ENCODE results near the gene CAMSAP3.
"Not testable (repeated sequence)": the region's sequence is repeated elsewhere in the genome, so short reads cannot be mapped to it uniquely, and the experiment has no call there.

Gene CAMSAP3

DNA sequence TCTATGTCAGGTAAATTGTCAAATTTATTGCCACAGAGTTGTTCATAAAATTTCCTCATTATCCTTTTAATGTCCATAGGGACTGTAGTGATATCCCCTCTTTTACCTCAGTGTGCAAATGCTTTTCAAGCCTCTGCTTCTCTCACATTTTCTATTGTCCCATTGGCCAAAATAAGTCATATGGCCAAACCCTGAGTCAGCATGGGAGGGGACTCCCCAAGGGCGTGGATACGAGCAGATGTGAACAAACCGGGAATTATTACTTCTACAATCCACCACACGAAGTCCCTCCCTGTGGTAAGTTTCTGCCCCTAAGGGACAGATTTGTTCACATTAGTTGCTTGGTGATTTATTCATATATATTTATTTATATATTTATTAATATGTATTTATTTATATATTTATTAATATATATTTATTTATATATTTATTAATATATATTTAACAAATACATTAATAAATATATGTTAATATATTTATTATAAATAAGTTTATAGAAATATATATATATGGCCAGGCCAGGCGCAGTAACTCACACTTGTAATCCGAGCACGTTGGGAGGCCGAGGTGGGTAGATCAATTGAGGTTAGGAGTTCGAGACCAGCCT lies 20.1 kb upstream of the CAMSAP3 start:
- DNase-seq (ENCODE audit: low read depth), result peak; percentile 2

DNA sequence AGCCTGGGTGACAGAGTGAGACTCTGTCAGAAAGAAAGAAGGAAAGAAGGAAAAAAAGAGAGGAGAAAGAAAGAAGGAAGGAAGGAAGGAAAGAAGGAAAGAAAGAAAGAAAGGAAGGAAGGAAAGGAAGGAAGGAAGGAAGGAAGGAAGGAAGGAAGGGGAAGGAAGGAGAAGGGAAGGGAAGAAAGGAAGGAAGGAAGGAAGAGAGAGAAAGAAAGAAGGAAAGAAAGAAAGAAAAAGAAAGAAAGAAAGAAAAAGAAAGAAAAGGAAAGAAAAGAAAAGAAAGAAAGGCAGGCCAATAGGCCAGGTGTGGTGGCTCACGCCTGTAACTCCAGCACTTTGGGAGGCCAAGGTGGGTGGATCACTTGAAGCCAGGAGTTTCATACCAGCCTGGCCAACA lies 18.2 kb upstream of the CAMSAP3 start:
- not testable (repeated sequence) for DNase-seq (ENCODE audit: low read depth)

DNA sequence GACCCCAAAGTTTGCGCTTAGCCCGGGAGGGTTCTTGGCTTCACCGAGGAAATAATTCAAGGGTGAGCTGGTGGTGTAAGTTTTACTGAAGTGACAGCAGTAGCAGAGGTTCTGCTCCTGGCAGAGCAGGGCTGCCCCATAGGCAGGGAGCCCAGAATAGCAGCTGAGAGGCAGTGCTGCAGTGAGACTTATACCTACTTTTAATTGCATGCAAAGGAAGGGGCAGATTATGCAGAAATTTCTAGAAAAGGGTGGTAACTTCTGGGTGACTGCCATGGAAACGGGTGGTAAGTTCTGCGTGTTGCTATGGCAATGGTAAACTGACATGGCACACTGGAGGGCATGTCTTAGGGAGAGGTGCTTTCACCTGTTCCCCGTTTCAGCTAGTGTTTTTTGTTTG lies 17.5 kb upstream of the CAMSAP3 start:
- DNase-seq (ENCODE audit: low read depth), result no peak

DNA sequence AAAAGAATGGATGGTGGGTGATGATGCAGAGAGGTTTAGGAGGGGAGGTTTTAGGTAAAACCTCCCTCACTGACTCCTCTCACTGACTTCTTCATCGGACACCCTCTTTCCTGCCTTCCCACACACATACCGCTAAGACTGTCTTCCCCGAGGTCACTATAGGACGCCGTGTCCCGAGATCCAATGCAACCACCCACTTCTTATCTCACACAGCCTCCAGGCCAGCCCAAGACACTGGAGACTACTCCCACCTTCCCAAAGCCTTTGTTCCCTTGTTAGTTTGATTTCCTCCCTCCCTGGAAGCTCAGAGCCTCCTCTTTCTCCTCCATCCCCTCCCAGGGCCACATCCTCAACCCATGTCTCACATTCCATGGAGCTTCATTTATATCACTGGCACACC lies 16.5 kb upstream of the CAMSAP3 start:
- no peak for DNase-seq (ENCODE audit: low read depth)

DNA sequence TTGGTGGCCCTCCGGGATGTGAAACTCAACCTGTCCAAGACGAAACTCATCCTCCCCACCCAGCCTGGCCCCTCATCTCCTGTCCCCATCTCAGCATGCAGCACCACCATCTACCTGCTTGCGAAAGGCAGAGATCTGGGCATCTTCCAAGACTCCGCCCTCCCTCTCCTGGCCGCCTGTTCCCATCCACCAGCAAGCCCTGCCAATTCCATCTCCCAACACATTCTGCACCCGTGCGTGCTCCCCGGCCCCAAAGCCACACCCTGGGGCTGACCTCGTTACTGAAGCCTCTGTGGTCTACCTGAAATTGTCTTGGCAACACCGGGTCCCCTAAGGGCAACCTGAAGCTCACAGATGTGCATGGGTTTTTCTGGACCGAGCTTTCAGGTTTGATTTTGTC lies 13.2 kb upstream of the CAMSAP3 start:
- no peak for DNase-seq (ENCODE audit: low read depth)

DNA sequence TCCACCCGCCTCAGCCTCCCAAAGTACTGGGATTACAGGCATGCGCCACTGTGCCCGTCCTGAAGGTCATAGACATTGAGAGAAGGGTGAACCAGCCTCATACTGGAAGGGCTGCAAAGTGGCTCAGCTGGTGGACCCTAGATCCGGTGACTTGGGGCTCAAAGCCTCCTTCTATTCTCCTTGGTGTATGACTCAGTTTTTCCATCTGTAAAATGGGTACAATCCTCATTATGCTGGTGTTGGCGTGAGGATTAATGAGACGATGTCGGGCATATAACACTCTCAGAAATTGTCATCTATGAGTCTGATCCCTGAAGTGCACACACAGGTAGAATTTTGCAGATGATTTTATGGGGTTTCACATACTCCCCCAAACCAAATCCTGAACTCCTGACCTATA lies 5.8 kb upstream of the CAMSAP3 start:
- no peak for DNase-seq (ENCODE audit: low read depth)

DNA sequence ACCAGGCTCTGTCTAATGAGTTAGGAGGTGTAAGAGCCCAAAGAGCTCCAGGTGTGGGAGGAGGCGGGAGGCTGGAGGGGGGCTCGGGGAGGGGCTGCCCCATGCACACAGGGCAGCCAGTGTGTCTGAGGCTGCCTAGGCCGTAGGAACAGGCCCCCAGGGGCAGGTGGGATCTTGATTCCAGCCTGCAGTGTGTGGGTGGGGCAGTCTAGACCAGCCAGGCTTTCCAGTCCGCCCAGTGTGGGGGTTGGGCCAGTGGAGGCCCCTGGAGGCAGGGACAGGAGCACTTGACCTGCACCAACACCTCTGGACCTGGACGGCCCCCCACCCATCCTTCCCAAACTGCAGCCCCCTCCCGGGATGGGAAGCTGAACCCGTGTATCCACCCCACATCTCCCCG lies 5.4 kb upstream of the CAMSAP3 start:
- no peak for DNase-seq (ENCODE audit: low read depth)

DNA sequence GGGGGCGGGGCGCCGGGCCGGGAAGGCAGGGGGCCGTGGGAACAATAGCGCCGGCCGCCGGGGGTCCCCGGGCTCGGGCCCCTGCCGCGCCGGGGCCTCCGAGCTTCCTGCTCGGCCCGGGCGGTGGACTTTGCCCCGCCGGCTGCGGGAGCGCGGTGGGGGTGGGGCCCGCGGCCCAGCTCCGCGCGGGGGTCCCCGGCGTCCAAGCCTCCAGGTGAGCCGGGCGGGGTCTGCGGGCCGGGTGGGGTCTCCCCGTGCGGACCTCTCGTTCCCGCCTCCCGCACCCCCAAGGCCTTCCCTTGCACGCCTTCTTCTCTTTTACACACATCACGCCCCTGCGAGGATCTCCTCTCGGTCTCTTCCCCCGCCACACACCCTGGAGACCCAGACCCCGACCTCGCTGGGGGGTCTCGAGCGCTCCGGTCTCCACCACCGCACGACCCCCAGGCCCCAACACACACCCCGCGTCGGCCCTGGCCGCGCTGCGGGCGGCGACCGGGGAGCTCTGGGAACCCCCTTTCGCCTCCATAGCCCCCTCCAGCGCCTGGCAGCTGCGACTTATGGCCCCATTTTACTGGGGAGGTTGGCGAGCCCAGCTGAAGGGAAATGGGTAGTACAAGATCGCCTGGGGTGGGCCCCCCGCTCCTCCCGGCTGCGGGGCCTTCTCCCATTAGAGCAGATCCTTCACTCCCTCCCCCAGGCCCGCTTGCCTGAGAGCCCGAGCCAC lies 711 bp downstream of the CAMSAP3 start:
- DNase-seq (ENCODE audit: low read depth), result no peak

DNA sequence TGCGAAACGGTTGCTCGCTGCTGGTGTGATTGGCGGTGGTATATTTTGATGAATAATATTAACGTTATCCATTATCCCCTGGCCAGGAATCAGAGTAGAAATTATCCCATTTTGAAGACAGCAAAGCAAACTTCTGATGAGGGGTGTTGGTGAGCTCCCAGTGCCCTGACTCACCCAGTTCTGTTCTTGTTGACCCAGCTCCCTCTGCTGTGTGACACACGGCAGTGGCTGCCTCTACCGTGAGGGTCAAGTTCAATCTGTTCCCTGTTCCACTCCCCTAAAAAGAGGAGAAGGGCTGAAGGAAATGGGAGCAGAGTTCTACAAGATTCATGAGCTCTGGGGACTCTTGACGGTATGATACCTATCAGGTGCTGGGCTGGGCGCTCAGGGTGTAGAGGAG lies 2.0 kb downstream of the CAMSAP3 start:
- DNase-seq (ENCODE audit: low read depth), result no peak

DNA sequence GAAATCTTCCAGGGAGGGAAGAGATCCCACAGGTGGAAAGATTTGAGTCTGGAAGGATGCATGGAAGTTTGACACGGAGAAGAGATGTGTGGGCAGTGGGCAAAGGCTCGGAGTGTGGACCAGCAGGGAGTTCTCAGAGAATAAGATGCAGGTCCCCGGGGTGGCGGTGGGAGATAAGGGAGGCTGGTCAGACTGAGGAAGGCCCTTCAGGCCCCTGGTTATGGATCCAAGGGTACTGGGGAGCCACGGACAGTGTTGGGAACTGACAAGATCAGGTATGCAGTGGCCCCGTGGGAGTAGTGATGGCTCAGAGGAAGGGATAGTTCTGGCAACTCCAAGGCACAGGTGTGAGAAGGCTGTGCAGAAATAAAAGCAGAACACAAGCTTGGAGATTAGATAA lies 2.5 kb downstream of the CAMSAP3 start:
- DNase-seq (ENCODE audit: low read depth), result no peak

DNA sequence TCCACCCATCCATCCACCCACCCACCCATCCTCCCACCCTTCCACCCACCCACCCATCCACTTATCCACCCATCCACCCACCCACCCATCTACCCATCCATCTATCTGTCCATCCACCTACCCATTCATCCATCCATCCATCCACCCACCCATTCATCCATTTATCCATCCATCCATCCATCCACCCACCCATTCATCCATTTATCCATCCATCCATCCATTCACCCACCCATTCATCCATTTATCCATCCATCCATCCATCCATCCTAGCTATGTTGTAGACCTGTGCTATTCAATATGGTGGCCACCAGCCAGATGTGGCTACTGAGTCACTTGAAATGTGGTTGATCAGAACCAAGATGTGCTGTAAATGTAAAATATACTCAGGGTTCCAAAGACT lies 5.1 kb downstream of the CAMSAP3 start:
- no peak for DNase-seq (ENCODE audit: low read depth)

DNA sequence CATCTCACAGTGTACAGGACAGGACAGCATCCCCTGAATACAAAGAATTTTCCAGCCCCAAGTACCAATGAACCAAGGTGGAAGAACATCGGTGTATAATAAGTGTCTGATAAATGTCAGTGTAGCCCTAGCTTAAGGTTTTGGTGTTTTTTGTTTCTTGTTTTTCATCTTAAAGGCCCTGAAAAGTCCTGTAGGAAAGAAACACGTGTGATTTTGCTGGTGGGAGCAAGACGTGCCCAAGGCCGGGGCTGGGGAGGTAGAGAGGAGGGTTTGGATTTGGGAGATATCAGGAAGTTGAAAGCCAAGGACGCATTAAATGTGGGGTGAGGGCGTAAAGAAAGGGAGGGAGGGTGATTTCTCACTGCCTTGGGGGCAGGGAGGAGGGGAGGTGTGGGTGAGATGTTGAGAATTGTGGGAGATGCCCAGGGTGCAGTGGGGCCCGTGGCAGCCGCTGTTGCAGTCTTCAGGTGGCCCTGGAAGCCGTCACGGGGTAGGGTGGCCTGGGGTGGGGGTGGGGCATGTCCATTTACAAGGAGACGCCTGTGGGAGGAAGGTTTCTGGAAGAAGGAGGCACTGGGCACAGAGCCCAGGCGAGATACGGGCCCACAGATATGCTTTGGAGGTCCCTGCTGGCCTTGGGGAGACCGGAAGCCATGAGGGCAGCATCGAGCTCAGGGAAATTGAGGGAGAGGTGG lies 6.7 kb downstream of the CAMSAP3 start:
- no peak for DNase-seq (ENCODE audit: low read depth)

DNA sequence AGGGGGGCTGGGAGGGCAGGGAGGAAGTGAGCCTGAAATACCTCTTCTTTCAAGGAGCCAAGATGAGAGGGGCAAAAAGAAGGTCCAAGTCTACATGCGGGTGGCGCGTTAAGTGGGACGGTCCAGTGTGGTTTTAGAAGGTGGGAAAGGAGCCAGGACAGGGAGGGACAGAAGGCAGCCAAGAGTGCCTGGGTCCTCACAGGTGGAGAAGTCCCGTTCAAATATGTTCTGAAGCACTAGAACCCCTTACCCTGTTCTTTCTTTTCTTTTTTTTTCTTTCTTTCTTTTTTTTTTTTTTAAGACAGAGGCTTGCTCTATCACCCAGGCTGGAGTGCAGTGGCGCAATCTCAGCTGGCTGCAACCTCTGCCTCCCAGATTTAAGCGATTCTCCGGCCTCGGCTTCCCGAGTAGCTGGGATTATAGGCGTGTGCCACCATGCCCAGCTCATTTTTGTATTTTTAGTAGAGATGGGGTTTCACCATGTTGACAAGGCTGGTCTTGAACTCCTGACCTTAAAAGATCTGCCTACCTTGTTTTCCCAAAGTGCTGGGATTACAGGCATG lies 7.4 kb downstream of the CAMSAP3 start:
- no peak for DNase-seq (ENCODE audit: low read depth)

DNA sequence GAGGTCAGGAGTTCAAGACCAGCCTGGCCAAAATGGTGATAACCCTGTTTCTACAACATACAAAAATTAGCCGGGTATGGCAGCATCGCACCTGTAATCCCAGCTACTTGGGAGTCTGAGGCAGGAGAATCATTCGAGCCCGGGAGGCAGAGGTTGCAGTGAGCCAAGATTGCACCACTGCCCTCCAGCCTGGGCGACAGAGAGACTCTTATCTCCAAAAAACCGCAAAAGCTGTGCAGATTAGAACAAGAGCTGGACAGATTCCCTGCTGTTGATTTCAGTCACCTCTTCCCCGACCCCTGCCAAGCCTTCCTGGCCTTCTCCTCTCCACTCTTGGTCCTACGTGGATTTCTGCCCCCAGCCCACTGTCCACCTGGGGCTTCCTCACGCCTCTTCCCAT lies 8.3 kb downstream of the CAMSAP3 start:
- DNase-seq (ENCODE audit: low read depth), result no peak

DNA sequence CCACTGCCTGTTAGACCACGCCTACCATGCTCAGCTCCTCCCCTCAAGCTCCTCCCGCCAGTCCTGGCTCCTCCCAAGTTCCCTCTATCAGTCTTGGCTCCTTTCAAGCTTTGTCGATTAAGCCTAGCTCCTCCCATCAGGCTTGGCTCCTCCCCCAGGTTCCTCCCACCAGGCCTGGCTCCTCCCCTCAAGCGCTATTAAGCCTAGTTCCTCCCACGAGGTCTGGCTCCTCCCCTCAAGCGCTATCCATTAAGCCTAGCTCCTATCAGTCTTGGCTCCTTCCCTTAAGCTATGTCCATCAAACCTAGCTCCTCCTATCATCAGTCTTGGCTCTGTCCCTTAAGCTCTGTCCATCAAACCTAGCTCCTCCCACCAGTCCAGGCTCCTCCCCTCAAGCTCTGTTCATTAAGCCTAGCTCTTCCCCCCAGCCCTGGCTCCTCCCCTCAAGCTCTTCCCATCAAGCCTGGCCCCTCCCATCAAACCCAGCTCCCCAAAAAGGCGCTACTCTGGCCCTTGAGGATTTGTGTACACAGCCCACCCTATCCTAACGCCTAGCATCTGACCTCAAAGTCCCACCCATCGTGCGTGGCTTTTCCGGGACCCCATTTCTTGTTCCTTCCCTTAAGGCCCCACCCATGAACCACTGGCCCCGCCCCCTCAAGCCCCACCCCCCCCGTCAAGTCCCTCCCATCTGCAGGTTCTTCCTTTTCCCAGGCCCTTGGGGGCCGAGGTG lies 10.0 kb downstream of the CAMSAP3 start:
- DNase-seq (ENCODE audit: low read depth), result no peak

DNA sequence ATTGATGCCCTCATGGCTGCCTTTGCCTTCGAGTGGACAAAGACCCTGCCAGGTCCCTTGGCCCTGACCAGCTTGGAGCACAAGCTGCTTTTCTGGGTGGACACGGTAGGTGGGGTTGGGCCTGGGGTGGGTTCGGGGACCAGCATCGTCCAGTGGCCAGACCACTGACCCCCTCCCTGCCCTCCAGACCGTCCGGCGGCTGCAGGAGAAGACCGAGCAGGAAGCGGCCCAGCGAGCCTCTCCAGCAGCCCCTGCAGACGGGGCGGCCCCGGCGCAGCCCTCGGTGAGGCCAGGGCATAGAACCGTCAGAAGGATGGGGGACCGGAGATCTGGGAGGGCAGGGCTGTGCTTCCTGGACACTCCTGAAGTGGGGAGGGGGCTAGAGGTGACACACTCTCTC lies 10.6 kb downstream of the CAMSAP3 start:
- no peak for DNase-seq (ENCODE audit: low read depth)

DNA sequence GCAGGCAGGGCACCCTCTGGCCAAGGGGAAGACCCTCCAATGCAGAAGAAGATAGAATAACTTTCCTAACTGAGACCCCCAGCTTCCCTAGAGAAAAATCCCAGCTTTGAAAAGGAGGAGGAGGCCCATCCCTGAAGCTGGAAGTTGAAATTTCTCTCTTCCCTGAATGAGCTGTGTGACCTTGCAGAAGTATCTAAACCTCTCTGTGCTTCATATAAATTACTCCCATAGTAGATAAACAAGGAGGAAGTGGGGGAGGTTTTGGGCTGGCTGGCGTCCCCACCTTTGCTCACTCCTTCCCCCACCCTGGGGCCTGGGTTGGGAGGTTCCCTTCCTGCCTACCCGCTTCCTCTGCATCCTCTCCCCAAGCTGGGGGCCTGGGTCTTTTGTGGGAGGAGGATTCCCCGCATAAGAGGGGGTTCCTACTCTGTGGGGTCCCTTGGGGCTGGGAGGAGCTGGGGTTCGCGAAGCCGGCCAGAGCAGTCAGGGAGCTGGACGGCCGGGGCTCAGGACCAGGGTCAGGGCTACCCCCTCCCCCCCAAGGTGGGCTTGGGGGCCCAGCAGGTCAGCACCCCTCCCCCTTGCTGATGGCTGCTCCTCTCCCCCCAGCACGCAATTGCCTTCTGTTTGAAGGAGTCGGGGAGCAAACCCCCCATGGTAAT lies 11.7 kb downstream of the CAMSAP3 start:
- DNase-seq (ENCODE audit: low read depth), result no peak

DNA sequence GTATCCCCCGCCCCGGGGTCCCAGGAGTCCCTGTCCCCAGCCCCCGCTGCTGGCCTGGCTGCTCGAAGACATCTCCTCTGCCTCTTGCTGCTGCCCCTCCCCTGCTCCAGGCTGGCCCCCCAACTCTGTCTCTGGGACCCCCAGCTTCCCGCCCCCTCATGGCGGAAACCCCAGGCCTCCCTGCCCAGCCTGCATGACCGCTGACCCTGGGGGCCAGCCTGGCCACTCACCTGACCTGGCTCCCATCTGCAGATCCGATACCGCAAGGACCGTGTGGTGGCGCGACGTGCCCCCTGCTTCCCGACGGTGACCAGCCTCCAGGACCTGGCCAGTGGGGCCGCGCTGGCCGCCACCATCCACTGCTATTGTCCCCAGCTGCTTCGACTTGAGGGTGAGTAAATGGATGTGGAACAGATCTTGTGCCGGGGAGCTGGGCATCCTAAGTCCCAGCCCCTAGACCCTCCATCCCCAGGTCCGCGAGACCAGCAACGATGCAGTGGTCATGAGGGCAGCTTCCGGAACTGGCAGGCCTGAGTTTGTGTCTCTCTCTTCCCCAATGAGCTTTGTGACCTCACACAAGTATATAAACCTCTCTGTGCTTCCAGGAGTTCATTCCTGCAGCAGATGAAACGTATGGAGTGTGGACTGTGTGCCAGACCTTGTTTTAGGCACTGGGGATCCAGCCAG lies 12.4 kb downstream of the CAMSAP3 start:
- DNase-seq (ENCODE audit: low read depth), result no peak

DNA sequence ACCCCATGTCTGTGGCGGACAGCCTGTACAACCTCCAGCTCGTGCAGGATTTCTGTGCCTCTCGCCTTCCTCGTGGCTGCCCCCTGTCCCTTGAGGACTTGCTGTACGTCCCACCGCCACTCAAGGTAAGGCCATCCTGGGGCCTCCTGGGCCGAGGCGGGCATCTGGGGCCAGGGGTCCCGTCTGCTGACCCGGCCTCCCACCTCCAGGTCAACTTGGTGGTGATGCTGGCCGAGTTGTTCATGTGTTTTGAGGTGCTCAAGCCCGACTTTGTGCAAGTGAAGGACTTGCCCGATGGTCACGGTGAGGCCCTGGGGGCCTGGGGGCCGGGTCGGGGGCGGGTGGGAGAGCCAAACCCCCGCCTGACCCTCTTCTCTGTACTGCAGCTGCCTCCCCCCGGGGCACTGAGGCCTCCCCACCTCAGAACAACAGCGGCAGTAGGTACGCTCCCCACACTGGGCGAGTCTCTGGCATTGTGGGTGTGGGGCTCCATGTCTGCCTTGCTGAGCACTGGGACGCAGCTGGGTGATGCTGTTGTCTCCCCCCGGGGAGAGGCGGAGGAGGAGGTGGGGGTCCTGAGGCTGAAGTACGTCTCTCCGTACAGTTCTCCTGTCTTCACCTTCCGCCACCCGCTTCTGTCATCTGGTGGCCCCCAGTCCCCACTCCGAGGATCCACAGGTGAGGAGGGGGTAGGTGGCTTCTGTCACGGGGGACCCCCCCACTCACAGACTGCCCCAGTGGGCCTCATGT lies 15.0 kb downstream of the CAMSAP3 start:
- no peak for DNase-seq (ENCODE audit: low read depth)

DNA sequence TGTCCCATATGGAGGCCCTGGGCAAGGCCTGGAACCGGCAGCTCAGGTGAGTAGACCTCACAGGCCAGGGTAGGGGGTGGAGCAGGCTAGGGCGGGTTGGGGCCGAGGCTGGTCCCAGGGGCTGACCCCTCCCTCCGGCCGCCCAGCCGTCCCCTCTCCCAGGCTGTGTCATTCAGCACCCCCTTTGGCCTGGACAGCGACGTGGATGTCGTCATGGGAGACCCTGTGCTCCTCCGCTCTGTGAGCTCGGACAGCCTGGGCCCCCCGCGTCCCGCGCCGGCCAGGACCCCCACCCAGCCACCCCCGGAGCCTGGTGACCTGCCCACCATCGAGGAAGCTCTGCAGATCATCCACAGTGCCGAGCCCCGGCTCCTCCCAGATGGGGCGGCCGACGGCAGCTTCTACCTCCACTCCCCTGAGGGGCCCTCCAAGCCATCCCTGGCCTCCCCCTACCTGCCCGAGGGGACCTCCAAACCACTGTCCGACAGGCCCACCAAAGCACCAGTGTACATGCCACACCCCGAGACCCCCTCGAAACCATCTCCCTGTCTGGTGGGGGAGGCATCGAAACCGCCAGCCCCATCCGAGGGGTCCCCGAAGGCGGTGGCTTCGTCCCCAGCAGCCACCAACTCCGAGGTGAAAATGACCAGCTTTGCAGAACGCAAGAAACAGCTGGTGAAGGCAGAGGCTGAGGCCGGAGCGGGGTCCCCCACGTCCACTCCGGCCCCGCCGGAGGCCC lies 16.0 kb downstream of the CAMSAP3 start:
- DNase-seq (ENCODE audit: low read depth), result no peak
